B cell (primary cell): Measurements from ENCODE around the gene MYOM3. TPM values are rescaled to one million over a fixed set of nuclear protein-coding genes. Genes with fewer than 3 reads are reported as not detected.

Source experiments
- ATAC-seq: fragments of 200-7000 bp; cut with Tn5 transposase; one replicate; pipeline ENCODE4 v1.10.0; 2021; ENCODE audit warnings: low read depth, mild to moderate bottlenecking, moderate number of reproducible peaks, moderate library complexity
- CTCF ChIA-PET: fragments of 350-600 bp; sonication (Branson Sonifier 250); formaldehyde crosslinking; loops from one replicate; lab custom pipeline; 2021; ENCODE audit warnings: antibody characterized with exemption, inconsistent platforms; lab: Charles Lee
- POLR2A ChIA-PET: fragments of 350-600 bp; sonication (Branson Sonifier 250); formaldehyde crosslinking; loops from one replicate; lab custom pipeline; 2021; ENCODE audit warnings: antibody characterized with exemption; lab: Charles Lee
- DNase-seq: peaks from one replicate; pipeline ENCODE4 v3.0.0; 2013
- H2AFZ ChIP-seq: 2 replicates; pipeline ENCODE4 v1.6.1; 2012; ENCODE audit warnings: mild to moderate bottlenecking, low read depth, low read length; ENCODE audit not compliant: insufficient read depth, poor library complexity, severe bottlenecking
- H3K27ac ChIP-seq, 2 donors: 1 replicate in 1 of 2; 2 replicates in 1 of 2; pipeline ENCODE4 v1.5.1; 2012 to 2013; ENCODE audit warnings: low read length in 2 of 2, mild to moderate bottlenecking in 2 of 2, moderate library complexity in 1 of 2
- H3K27me3 ChIP-seq, 4 experiments: fragments of 200-600 bp in 1 of 4; sonication (generic) in 1 of 4; replicated peaks in 1 of 4; 1 replicate in 2 of 4; 2 replicates in 2 of 4; pipeline versions ENCODE4 v1.6.1 to v1.7.0; 2013 to 2016; ENCODE audit warnings: low read length in 3 of 4, mild to moderate bottlenecking in 2 of 4, mixed read lengths in 1 of 4, moderate library complexity in 1 of 4; ENCODE audit not compliant: insufficient read depth in 4 of 4, control insufficient read depth in 3 of 4; ENCODE audit errors: control extremely low read depth in 1 of 4
- H3K36me3 ChIP-seq, 2 experiments: replicated peaks in 1 of 2; 1 replicate in 1 of 2; 2 replicates in 1 of 2; pipeline versions ENCODE4 v1.6.1 to v1.7.1; 2013; ENCODE audit warnings: low read length in 1 of 2; ENCODE audit not compliant: insufficient read depth in 2 of 2, control insufficient read depth in 1 of 2; ENCODE audit errors: control extremely low read depth in 1 of 2, extremely low read depth in 1 of 2
- H3K4me1 ChIP-seq, 2 donors: fragments of 200-600 bp in 1 of 2; sonication (generic) in 1 of 2; 1 replicate in 1 of 2; 2 replicates in 1 of 2; pipeline versions ENCODE4 v1.5.1 to v1.6.1; 2013 to 2017; ENCODE audit warnings: low read length in 2 of 2; ENCODE audit not compliant: control insufficient read depth in 2 of 2, insufficient read depth in 2 of 2
- H3K4me2 ChIP-seq: replicated peaks from 2 replicates; pipeline ENCODE3; 2012; ENCODE audit warnings: mild to moderate bottlenecking, low read depth, low read length; ENCODE audit not compliant: poor library complexity, severe bottlenecking
- H3K4me3 ChIP-seq, 5 experiments: fragments of 200-600 bp in 1 of 5; sonication (generic) in 1 of 5; 1 replicate in 3 of 5; 2 replicates in 2 of 5; pipeline versions ENCODE4 v1.5.1 to v1.7.0; 2011 to 2016; ENCODE audit warnings: low read length in 4 of 5, mild to moderate bottlenecking in 4 of 5, low read depth in 2 of 5, control low read depth in 1 of 5, moderate library complexity in 1 of 5; ENCODE audit not compliant: insufficient read depth in 1 of 5; ENCODE audit errors: control extremely low read depth in 1 of 5, extremely low read depth in 1 of 5
- H3K79me2 ChIP-seq: fragments of 200-600 bp; sonication (generic); one replicate; pipeline ENCODE4 v1.6.0; 2016; ENCODE audit warnings: low read length; ENCODE audit not compliant: control insufficient read depth, insufficient read depth
- H3K9ac ChIP-seq: fragments of 200-600 bp; sonication (generic); 2 replicates; pipeline ENCODE4 v1.6.1; 2017; ENCODE audit warnings: mild to moderate bottlenecking, low read length, moderate library complexity
- H3K9me3 ChIP-seq, 3 donors: one replicate each; pipeline versions ENCODE4 v1.6.1 to v1.7.1; 2013; ENCODE audit warnings: low read length in 2 of 3; ENCODE audit not compliant: control insufficient read depth in 2 of 3, insufficient read depth in 1 of 3; ENCODE audit errors: control extremely low read depth in 1 of 3
- H4K20me1 ChIP-seq: 2 replicates; pipeline ENCODE4 v1.6.0; 2012; ENCODE audit warnings: mild to moderate bottlenecking, low read length; ENCODE audit not compliant: insufficient read depth, control insufficient read depth, poor library complexity, severe bottlenecking
- H3K27ac Mint-ChIP-seq: one replicate; pipeline ENCODE4 v1.8.0; 2021; ENCODE audit warnings: mixed read lengths
- H3K27me3 Mint-ChIP-seq: one replicate; pipeline ENCODE4 v1.8.0; 2021; ENCODE audit warnings: mixed read lengths
- H3K4me1 Mint-ChIP-seq: one replicate; pipeline ENCODE4 v1.8.0; 2021; ENCODE audit warnings: mixed read lengths
- H3K4me3 Mint-ChIP-seq: one replicate; pipeline ENCODE4 v1.8.0; 2021; ENCODE audit warnings: mixed read lengths
- H3K9me3 Mint-ChIP-seq: one replicate; pipeline ENCODE4 v1.8.0; 2022; ENCODE audit warnings: mixed read lengths; ENCODE audit not compliant: insufficient read depth
- EZH2 ChIP-seq: IDR thresholded peaks from 2 replicates; pipeline ENCODE4 v1.6.1; 2012; ENCODE audit warnings: borderline replicate concordance, low read depth, mild to moderate bottlenecking, moderate library complexity, low read length; ENCODE audit not compliant: insufficient read depth, poor library complexity, severe bottlenecking
- WGBS: methylation state at CpG from one replicate; pipeline ENCODE4 v1.1.5; 2013; ENCODE audit warnings: missing lambda C conversion rate; ENCODE audit not compliant: insufficient coverage; 5-methylcytosine and 5-hydroxymethylcytosine counted together
- intact Hi-C: fragments of 100-400 bp; cut with micrococcal nuclease; formaldehyde crosslinking; loops from one replicate; pipeline ENCODE4 v1.10.0; 2022
- polyA plus RNA-seq: library from polyadenylated mRNA; depleted of rRNA; stranded (reverse); fragments of >200 nt; gene quantifications from 2 replicates; pipeline ENCODE4 v1.2.3, GENCODE V29; 2012
- total RNA-seq, 2 donors: library from RNA; stranded (reverse); fragments of 120-200 nt in 1 of 2; gene quantifications; 1 replicate in 1 of 2; 2 replicates in 1 of 2; pipeline versions ENCODE4 v1.2.3 to v1.2.4, GENCODE V29; 2013 to 2022
- TF ChIP-seq, protein P1 (sequence below): fragments of 200-600 bp; IDR thresholded peaks from one replicate; pipeline ENCODE4 v1.8.0; 2022; ENCODE audit warnings: antibody characterized with exemption, mild to moderate bottlenecking

MYOM3 gene
- total and polyA plus RNA-seq, 2 donors (not counting 1 experiment from before 2014, with no cell fraction given) = not detected

DNA sequence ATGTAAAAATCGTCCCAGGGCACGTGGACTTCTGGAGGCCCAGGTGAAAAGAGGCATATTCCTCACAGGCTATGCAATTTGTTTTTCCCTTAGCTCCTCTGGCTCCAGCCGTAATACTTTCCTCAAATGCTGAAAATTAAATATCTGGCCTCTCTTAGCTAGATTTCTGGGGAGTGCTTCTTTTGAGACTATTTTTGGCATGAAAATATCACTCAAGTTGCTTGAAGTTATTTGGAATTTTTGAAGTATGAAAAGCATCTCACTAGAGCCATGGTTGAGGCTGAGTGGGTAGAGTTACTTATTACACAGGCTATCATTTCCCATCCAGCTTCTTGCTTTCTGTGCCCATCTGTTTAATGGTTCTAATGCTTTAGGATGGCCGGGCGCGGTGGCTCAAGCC, 59.7 kb downstream of the MYOM3 start:
- Histone ChIP-seq H3K4me3 (no peak overlapping the region), H3K4me1 (no peaks in the 10 kb centered on the region), H3K9me3 (no peaks in the 10 kb centered on the region), H3K36me3 (no peaks in the 10 kb centered on the region), H3K27ac (no peak overlapping the region), H4K20me1 (no peaks in the 10 kb centered on the region), H3K4me2 (no peak overlapping the region), H2AFZ (no peak overlapping the region), H3K27me3 (no peaks in the 10 kb centered on the region), H3K79me2 (no peaks in the 10 kb centered on the region), H3K9ac (no peak overlapping the region)
- H3K9me3 Mint-ChIP-seq = no peaks in the 10 kb centered on the region
- no peaks in the 10 kb centered on the region for H3K27me3 Mint-ChIP-seq
- TF ChIP-seq, protein P1, sequence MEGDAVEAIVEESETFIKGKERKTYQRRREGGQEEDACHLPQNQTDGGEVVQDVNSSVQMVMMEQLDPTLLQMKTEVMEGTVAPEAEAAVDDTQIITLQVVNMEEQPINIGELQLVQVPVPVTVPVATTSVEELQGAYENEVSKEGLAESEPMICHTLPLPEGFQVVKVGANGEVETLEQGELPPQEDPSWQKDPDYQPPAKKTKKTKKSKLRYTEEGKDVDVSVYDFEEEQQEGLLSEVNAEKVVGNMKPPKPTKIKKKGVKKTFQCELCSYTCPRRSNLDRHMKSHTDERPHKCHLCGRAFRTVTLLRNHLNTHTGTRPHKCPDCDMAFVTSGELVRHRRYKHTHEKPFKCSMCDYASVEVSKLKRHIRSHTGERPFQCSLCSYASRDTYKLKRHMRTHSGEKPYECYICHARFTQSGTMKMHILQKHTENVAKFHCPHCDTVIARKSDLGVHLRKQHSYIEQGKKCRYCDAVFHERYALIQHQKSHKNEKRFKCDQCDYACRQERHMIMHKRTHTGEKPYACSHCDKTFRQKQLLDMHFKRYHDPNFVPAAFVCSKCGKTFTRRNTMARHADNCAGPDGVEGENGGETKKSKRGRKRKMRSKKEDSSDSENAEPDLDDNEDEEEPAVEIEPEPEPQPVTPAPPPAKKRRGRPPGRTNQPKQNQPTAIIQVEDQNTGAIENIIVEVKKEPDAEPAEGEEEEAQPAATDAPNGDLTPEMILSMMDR = no peak
- TF ChIP-seq EZH2 = no peak
- intact Hi-C loops = no loop called here
- WGBS = 83% methylated on average over 4 of the region's 6 CpGs
- H3K27ac Mint-ChIP-seq = no peak overlapping the region
- ATAC-seq (no peak), DNase-seq (no peak)
- POLR2A ChIA-PET = no interaction called here
- H3K4me1 Mint-ChIP-seq = no peaks in the 10 kb centered on the region
- no peak overlapping the region for H3K4me3 Mint-ChIP-seq
- CTCF ChIA-PET = no interaction called here

DNA sequence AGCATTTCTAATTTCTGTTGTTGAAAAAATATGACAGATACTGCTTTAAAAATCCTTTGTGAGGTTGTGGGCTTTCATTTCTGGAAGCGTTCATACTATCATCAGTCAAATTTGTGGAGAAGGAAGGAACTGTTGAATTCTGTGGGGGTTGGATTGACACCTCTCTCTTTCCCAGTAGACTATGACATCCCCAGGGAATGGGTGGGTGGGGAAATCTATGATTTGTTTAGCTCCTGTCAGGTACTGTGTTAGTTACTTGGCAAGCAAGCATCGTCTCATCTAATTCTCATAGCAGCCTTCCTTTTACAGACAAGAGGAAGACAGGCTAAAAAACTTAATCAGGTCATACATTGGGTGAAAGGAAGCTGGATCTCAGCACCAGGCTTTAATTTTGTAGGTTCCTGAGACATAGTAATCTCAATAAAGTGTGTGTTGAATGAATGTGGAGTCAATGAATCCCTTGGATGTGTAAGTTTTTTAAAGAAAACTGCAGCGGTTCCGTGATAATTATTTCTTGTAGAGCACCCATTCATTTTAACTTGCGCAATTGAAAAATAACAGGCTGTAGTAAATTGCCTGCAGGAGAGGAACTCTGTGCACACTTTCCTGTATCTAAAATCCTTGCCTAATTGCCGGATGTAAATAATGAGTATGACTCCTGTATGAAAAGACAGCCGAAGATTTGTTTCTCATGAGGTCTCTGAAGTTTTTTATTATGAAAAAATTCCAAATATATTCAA, 60.6 kb downstream of the MYOM3 start:
- H3K4me3 Mint-ChIP-seq = no peak overlapping the region
- no CpG with 5 or more reads among the region's 7 CpGs for WGBS
- Histone ChIP-seq H3K9me3 (no peaks in the 10 kb centered on the region), H3K36me3 (no peaks in the 10 kb centered on the region), H3K4me3 (no peak overlapping the region), H2AFZ (no peak overlapping the region), H3K4me2 (no peak overlapping the region), H4K20me1 (no peaks in the 10 kb centered on the region), H3K9ac (no peak overlapping the region), H3K4me1 (no peaks in the 10 kb centered on the region), H3K27me3 (no peaks in the 10 kb centered on the region), H3K27ac (no peak overlapping the region), H3K79me2 (no peaks in the 10 kb centered on the region)
- no peaks in the 10 kb centered on the region for H3K4me1 Mint-ChIP-seq
- POLR2A ChIA-PET = no interaction called here
- DNase-seq (no peak), ATAC-seq (no peak)
- no peak for TF ChIP-seq EZH2
- TF ChIP-seq, protein P1 = no peak
- CTCF ChIA-PET = interaction anchor here (0.5 to 1.6 kb wide), 2 partner anchors 19 to 510 kb away, joined by 3 to 4 read pairs; no protein-coding TSS in a partner anchor
- intact Hi-C loops = no loop called here
- H3K27me3 Mint-ChIP-seq = no peaks in the 10 kb centered on the region
- H3K9me3 Mint-ChIP-seq = no peaks in the 10 kb centered on the region
- H3K27ac Mint-ChIP-seq = no peak overlapping the region
